MG63 (cell line): ENCODE measurements around the gene LIN37. TPM values are rescaled to one million over a fixed set of nuclear protein-coding genes. Genes with fewer than 3 reads are reported as not detected.
"Not testable (repeated sequence)": the region's sequence is repeated elsewhere in the genome, so short reads cannot be mapped to it uniquely, and the experiment has no call there.

ENCODE experiments used
- DNase-seq: peaks from one replicate; pipeline ENCODE4 v3.0.0-alpha.2; 2020
- H3K27me3 ChIP-seq: fragments of 250-450 bp; sonication (Bioruptor Pico); 2 replicates; pipeline ENCODE4 v1.5.1; 2020; ENCODE audit warnings: mild to moderate bottlenecking, moderate library complexity
- H3K36me3 ChIP-seq: fragments of 250-450 bp; sonication (Bioruptor Pico); 2 replicates; pipeline ENCODE4 v1.5.1; 2020; ENCODE audit warnings: mild to moderate bottlenecking, moderate library complexity
- H3K4me3 ChIP-seq: fragments of 250-450 bp; sonication (Bioruptor Pico); 2 replicates; pipeline ENCODE4 v1.5.1; 2020; ENCODE audit warnings: mild to moderate bottlenecking, moderate library complexity
- H3K9me3 ChIP-seq: fragments of 250-450 bp; sonication (Bioruptor Pico); 2 replicates; pipeline ENCODE4 v1.5.1; 2020; ENCODE audit warnings: mild to moderate bottlenecking, moderate library complexity
- total RNA-seq: library from RNA; depleted of rRNA; stranded (reverse); fragments of >200 nt; shearing (Covaris generic); gene quantifications from 2 replicates; pipeline ENCODE4 v1.2.3, GENCODE V29; 2014; ENCODE audit warnings: low replicate concordance

The LIN37 gene
- total RNA-seq, 1 experiment from 2014 or later: 4.1 TPM

- DNase-seq: peak; percentile 92
- no peaks in the 10 kb centered on the region for H3K9me3 ChIP-seq
Observed at GRCh38 chr19:35716801-35717664, 31.3 kb upstream of the LIN37 start.

GRCh38 chr19:35717665-35718344, 30.6 kb upstream of the LIN37 start, which contains the start of gene KMT2B:
TSS of gene KMT2B (plus strand) at chr19:35718003. CDS start at chr19:35718019, 16 bp downstream.
- peak within 1 kb of the TSS; percentile 89 for H3K4me3 ChIP-seq
- no peaks in the 10 kb centered on the region for H3K27me3 ChIP-seq
- peaks cover 39% of the 10 kb centered on the region for H3K36me3 ChIP-seq
- peak; percentile 98 for DNase-seq
- H3K9me3 ChIP-seq: no peaks in the 10 kb centered on the region

More at GRCh38 chr19:35716801-35717664, 31.3 kb upstream of the LIN37 start:
- Histone ChIP-seq H3K4me3 (peak overlapping the region; percentile 89), H3K36me3 (peaks cover 31% of the 10 kb centered on the region), H3K27me3 (no peaks in the 10 kb centered on the region)

- no peaks in the 10 kb centered on the region for H3K9me3 ChIP-seq
- DNase-seq: peak; percentile 45
- peak overlapping the region; percentile 86 for H3K4me3 ChIP-seq
Observed at GRCh38 chr19:35718345-35719041, 29.9 kb upstream of the LIN37 start.

GRCh38 chr19:35719402-35720162, 28.8 kb upstream of the LIN37 start:
- peaks cover 56% of the 10 kb centered on the region for H3K36me3 ChIP-seq
- no peak for DNase-seq

More at GRCh38 chr19:35718345-35719041, 29.9 kb upstream of the LIN37 start:
- H3K36me3 ChIP-seq: peaks cover 45% of the 10 kb centered on the region
- no peaks in the 10 kb centered on the region for H3K27me3 ChIP-seq

GRCh38 chr19:35720163-35720524, 28.2 kb upstream of the LIN37 start:
- no peaks in the 10 kb centered on the region for H3K9me3 ChIP-seq
- no peaks in the 10 kb centered on the region for H3K27me3 ChIP-seq
- H3K4me3 ChIP-seq: no peak overlapping the region
- peaks cover 62% of the 10 kb centered on the region for H3K36me3 ChIP-seq
- no peak for DNase-seq

More at GRCh38 chr19:35719402-35720162, 28.8 kb upstream of the LIN37 start:
- Histone ChIP-seq H3K4me3 (peak overlapping the region; percentile 86), H3K9me3 (no peaks in the 10 kb centered on the region), H3K27me3 (no peaks in the 10 kb centered on the region)

GRCh38 chr19:35720648-35721047, 27.7 kb upstream of the LIN37 start:
- H3K4me3 ChIP-seq: no peak overlapping the region
- DNase-seq: no peak
- H3K9me3 ChIP-seq: no peaks in the 10 kb centered on the region
- H3K36me3 ChIP-seq: peaks cover 67% of the 10 kb centered on the region
- no peaks in the 10 kb centered on the region for H3K27me3 ChIP-seq

GRCh38 chr19:35721374-35721773, 27.0 kb upstream of the LIN37 start:
- Histone ChIP-seq H3K4me3 (no peak overlapping the region), H3K9me3 (no peaks in the 10 kb centered on the region), H3K36me3 (peaks cover 74% of the 10 kb centered on the region), H3K27me3 (no peaks in the 10 kb centered on the region)
- no peak for DNase-seq

GRCh38 chr19:35722461-35722860, 25.9 kb upstream of the LIN37 start:
- no peaks in the 10 kb centered on the region for H3K9me3 ChIP-seq
- peaks cover 84% of the 10 kb centered on the region for H3K36me3 ChIP-seq
- DNase-seq: no peak
- H3K4me3 ChIP-seq: no peak overlapping the region
- H3K27me3 ChIP-seq: no peaks in the 10 kb centered on the region

GRCh38 chr19:35722897-35723296, 25.5 kb upstream of the LIN37 start:
- Histone ChIP-seq H3K27me3 (no peaks in the 10 kb centered on the region), H3K9me3 (no peaks in the 10 kb centered on the region), H3K36me3 (peaks cover 88% of the 10 kb centered on the region), H3K4me3 (no peak overlapping the region)
- no peak for DNase-seq

- H3K36me3 ChIP-seq: peaks cover 92% of the 10 kb centered on the region
- no peak for DNase-seq
- no peaks in the 10 kb centered on the region for H3K27me3 ChIP-seq
- H3K9me3 ChIP-seq: no peaks in the 10 kb centered on the region
- no peak overlapping the region for H3K4me3 ChIP-seq
Observed at GRCh38 chr19:35723671-35724070, 24.7 kb upstream of the LIN37 start.

- H3K36me3 ChIP-seq: peaks cover 92% of the 10 kb centered on the region
- H3K27me3 ChIP-seq, H3K9me3 ChIP-seq, DNase-seq, H3K4me3 ChIP-seq: not testable (repeated sequence)
Observed at GRCh38 chr19:35724132-35724531, 24.2 kb upstream of the LIN37 start.

- H3K4me3 ChIP-seq: no peak overlapping the region
- H3K27me3 ChIP-seq: no peaks in the 10 kb centered on the region
- H3K9me3 ChIP-seq: no peaks in the 10 kb centered on the region
- H3K36me3 ChIP-seq: peaks cover 94% of the 10 kb centered on the region
- DNase-seq: no peak
Observed at GRCh38 chr19:35724560-35724959, 23.8 kb upstream of the LIN37 start.

- no peaks in the 10 kb centered on the region for H3K9me3 ChIP-seq
- H3K36me3 ChIP-seq: peaks cover 94% of the 10 kb centered on the region
- no peak for DNase-seq
- H3K4me3 ChIP-seq: no peak overlapping the region
- H3K27me3 ChIP-seq: no peaks in the 10 kb centered on the region
Observed at GRCh38 chr19:35725216-35725861, 23.0 kb upstream of the LIN37 start.

- H3K9me3 ChIP-seq: no peaks in the 10 kb centered on the region
- H3K4me3 ChIP-seq: no peak overlapping the region
- H3K36me3 ChIP-seq: peaks cover 99% of the 10 kb centered on the region
- DNase-seq: no peak
- H3K27me3 ChIP-seq: no peaks in the 10 kb centered on the region
Observed at GRCh38 chr19:35727053-35727955, 21.1 kb upstream of the LIN37 start.
